Natural killer cell treated with Interleukin-12 subunit alpha and Interleukin-12 subunit beta and Interleukin-15 and Interleukin-18, amount 100 ng/mL, for 72 hours (primary cell): ENCODE measurements around the gene VSX1. TPM values are rescaled to one million over a fixed set of nuclear protein-coding genes. Genes with fewer than 3 reads are reported as not detected.

ENCODE experiments used
- ATAC-seq, 2 donors: fragments of 150-1000 bp; cut with Tn5 transposase in 1 of 2; sonication (Bioruptor Pico), chemical (Tn5 transposase) in 1 of 2; 2 replicates each; pipeline ENCODE4 v1.10.0; 2021
- DNase-seq: peaks from one replicate; pipeline ENCODE4 v3.0.0; 2022; ENCODE audit warnings: low spot score
- H3K27ac Mint-ChIP-seq, 2 donors: 1 replicate in 1 of 2; 2 replicates in 1 of 2; pipeline ENCODE4 v1.8.0; 2022; ENCODE audit warnings: mixed read lengths in 2 of 2, mild to moderate bottlenecking in 1 of 2, moderate library complexity in 1 of 2
- H3K27me3 Mint-ChIP-seq, 2 donors: 1 replicate in 1 of 2; 2 replicates in 1 of 2; pipeline ENCODE4 v1.8.0; 2022; ENCODE audit warnings: mixed read lengths in 2 of 2
- H3K36me3 Mint-ChIP-seq: one replicate; pipeline ENCODE4 v1.8.0; 2022; ENCODE audit warnings: mixed read lengths
- H3K4me1 Mint-ChIP-seq, 2 donors: 1 replicate in 1 of 2; 2 replicates in 1 of 2; pipeline ENCODE4 v1.8.0; 2022; ENCODE audit warnings: low read depth in 2 of 2, mixed read lengths in 2 of 2, mild to moderate bottlenecking in 1 of 2
- H3K4me3 Mint-ChIP-seq: one replicate; pipeline ENCODE4 v1.8.0; 2022; ENCODE audit warnings: mixed read lengths
- H3K9me3 Mint-ChIP-seq: 2 replicates; pipeline ENCODE4 v1.8.0; 2022; ENCODE audit warnings: mixed read lengths
- total RNA-seq, 2 donors: library from RNA; stranded (reverse); gene quantifications; one replicate each; pipeline ENCODE4 v1.2.3, GENCODE V29; 2022

VSX1 gene
- total RNA-seq, 2 donors from 2014 or later: not detected

DNA sequence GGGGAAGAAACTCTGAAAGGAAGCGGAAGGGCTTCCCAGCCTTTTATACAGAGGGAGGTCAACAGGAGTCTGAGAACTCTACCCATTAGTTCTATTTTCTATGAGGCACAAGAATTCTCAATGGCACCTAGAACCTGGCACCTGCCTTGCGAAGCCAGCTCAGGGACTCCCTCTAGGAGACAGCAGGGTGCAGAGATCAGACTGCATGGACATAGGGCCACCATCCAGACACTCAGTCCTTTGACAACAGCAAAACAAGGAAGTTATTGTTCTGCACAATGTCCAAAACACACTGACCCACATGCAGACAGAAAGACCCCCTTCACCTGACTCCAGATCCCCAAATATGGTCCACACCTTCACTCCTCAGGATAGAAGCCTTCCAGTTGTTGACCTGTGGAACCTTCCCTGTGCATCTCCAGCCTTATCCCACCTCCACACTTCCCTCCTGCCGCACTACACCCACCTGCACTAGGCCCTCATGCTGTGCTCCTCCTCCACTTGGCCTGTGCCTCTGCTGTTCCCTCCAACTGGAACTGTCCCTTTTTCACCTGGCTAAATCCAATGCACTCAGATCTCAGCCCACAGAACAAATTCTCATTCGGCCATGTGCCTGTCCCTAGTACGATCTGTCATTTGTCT lies 51.8 kb downstream of the VSX1 start:
- Mint-ChIP-seq H3K4me1 (peaks cover 5 to 10% of the 10 kb centered on the region in 2 donors), H3K4me3 (no peak overlapping the region), H3K9me3 (no peaks in the 10 kb centered on the region), H3K27ac (peak overlapping the region in 1 of 2 donors; percentile 4), H3K27me3 (no peaks in the 10 kb centered on the region), H3K36me3 (no peaks in the 10 kb centered on the region)
- DNase-seq: no peak
- ATAC-seq: no peak

GRCh38 chr20:25025986-25026605 lies 55.8 kb downstream of the VSX1 start:
- H3K4me3 Mint-ChIP-seq: no peak overlapping the region
- no peaks in the 10 kb centered on the region for H3K36me3 Mint-ChIP-seq
- DNase-seq (no peak), ATAC-seq (no peak)
- peaks cover 10 to 21% of the 10 kb centered on the region in 2 donors for H3K4me1 Mint-ChIP-seq
- no peaks in the 10 kb centered on the region for H3K9me3 Mint-ChIP-seq
- peak overlapping the region in 1 of 2 donors; percentile 21 for H3K27ac Mint-ChIP-seq
- no peaks in the 10 kb centered on the region for H3K27me3 Mint-ChIP-seq

Other genes starting within 250 kb of the VSX1 start
- 100 to 1,000 TPM in 1 of 2 donors, 10 to 100 TPM in 1; 77.8 to 129 TPM for gene CST7, start 132.9 kb downstream of the VSX1 start, total RNA-seq
- 100 to 1,000 TPM; 109 to 206 TPM for gene APMAP, start 89.4 kb downstream of the VSX1 start, total RNA-seq
- gene ACSS1, start 24.0 kb downstream of the VSX1 start, total RNA-seq: 1 to 10 TPM; 5.8 to 7.6 TPM
- gene ENTPD6, start 113.6 kb upstream of the VSX1 start, total RNA-seq: 10 to 100 TPM; 24.9 to 58.7 TPM
- 10 to 100 TPM; 35.9 to 40.4 TPM for gene PYGB, start 165.9 kb upstream of the VSX1 start, total RNA-seq